Measurements from ENCODE around the gene ZFP28. TPM values are rescaled to one million over a fixed set of nuclear protein-coding genes. Genes with fewer than 3 reads are reported as not detected.

The ZFP28 gene
- total RNA-seq, 1 donor from 2014 or later, result 7.1 TPM

- TF ChIP-seq POLR2AphosphoS5 (IDR thresholded peaks at IDR 0.05; ENCODE audit: insufficient read depth in 1 of 2, low read depth in 1 of 2) (no peak), POLR2A (IDR thresholded peaks at IDR 0.05) (no peak), CTCF (IDR thresholded peaks at IDR 0.05) (no peak)
- Histone ChIP-seq H3K36me3 (peaks cover 10 to 73% of the 10 kb centered on the region in 2 donors), H3K27ac (no peak overlapping the region), H3K9me3 (peaks cover 79% of the 10 kb centered on the region), H3K27me3 (no peaks in the 10 kb centered on the region), H3K4me3 (no peak overlapping the region), H3K4me1 (no peaks in the 10 kb centered on the region)
- intact Hi-C loops (cut with DNase I), result no loop called here
- DNase-seq (ENCODE audit: extremely low spot score in 2 of 2), result no peak
These were observed 15.6 kb downstream of the ZFP28 start for GRCh38 chr19:56554272-56554869.

DNA sequence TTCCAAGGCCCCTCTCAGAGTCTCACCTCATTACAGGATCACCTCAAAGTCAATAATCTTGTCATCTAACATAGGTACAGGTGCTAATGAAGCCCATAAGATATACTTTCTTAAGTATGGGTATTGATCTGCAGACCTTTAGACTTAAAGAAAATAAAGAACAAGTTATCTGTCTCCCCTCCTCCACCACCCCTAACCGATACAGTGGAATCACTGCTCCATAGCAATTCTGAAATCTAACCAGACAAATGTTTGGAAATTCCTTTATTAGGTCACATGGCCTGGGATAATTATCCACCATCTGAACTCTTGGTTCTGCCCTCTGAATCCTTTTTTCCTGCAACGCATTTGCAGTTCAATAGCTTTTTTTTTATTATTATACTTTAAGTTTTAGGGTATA, 24.0 kb downstream of the ZFP28 start:
- DNase-seq (ENCODE audit: extremely low spot score in 2 of 2), result no peak
- H3K27me3 ChIP-seq, result no peaks in the 10 kb centered on the region
- TF ChIP-seq POLR2A (IDR thresholded peaks at IDR 0.05), result no peak
- no peak for TF ChIP-seq POLR2AphosphoS5 (IDR thresholded peaks at IDR 0.05; ENCODE audit: insufficient read depth in 1 of 2, low read depth in 1 of 2)
- no peak for TF ChIP-seq CTCF (IDR thresholded peaks at IDR 0.05)
- H3K36me3 ChIP-seq, result peaks cover 0 to 21% of the 10 kb centered on the region in 2 donors
- H3K4me1 ChIP-seq, result peaks cover 9% of the 10 kb centered on the region
- intact Hi-C loops (cut with DNase I), result loop anchor here (10.0 kb wide), 1 partner anchor 88 kb away; the partner anchor contains the start of gene ZNF667
- no peak overlapping the region for H3K4me3 ChIP-seq
- peaks cover 54% of the 10 kb centered on the region for H3K9me3 ChIP-seq
- H3K27ac ChIP-seq, result no peak overlapping the region

- no peak for DNase-seq (ENCODE audit: extremely low spot score in 2 of 2)
- peak overlapping the region; percentile 61 for H3K27ac ChIP-seq
- peak overlapping the region; percentile 77 to 90 for H3K4me3 ChIP-seq
- peaks cover 17% of the 10 kb centered on the region for H3K4me1 ChIP-seq
- peaks cover 34% of the 10 kb centered on the region for H3K9me3 ChIP-seq
- H3K27me3 ChIP-seq, result no peaks in the 10 kb centered on the region
- H3K36me3 ChIP-seq, result peaks cover 5 to 55% of the 10 kb centered on the region in 2 donors
- TF ChIP-seq POLR2A (IDR thresholded peaks at IDR 0.05), result no peak
- TF ChIP-seq POLR2AphosphoS5 (IDR thresholded peaks at IDR 0.05; ENCODE audit: insufficient read depth in 1 of 2, low read depth in 1 of 2), result no peak
- no peak for TF ChIP-seq CTCF (IDR thresholded peaks at IDR 0.05)
- intact Hi-C loops (cut with DNase I), result loop anchor here (10.0 kb wide), 1 partner anchor 92 kb away; the partner anchor contains the start of gene ZNF667
These were observed 28.1 kb downstream of the ZFP28 start for GRCh38 chr19:56566904-56567273.

DNA sequence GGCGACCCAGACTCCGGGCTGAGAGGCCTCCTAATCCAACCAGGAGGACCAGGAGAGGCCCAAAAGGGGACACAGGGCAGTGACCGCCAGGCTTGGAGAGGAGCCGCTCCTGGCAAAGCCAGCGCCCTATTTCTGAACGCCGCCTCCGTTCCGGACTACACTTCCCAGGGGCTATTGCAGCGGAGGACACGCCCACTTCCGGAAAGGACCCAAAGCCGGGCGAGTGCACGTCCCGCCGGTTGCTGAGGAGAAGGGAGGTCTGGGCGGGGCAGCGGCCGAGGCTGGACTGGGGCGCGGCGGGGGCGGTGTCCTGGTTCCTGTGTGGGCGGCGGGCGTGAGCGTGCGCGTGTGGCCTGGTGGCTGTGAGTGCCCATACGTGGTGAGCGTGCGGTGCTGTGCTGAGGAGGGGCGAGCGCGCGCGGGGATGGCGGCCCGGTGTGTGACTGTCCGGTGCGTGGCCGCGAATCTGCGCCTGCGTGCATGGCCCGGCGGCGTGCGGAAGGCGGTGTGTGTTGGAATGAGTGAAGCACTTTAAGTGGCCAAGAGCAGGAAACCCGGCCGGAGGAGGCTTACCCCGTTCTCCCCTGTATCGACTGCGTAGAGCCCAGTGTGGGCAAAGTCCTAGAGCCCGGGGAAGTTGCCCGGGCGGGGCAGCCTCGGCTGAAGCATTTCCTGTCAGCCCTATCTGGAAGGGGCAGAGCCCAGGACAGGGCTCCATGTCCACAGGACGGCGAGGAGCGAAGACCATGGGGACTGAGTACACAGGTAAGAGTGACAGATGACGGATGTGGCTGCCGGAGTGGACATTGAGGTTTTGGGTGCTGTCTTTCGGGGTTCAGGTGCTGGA, 28.7 kb downstream of the ZFP28 start, which contains the start of gene ZNF470:
Gene ZNF470, plus strand, starts transcription at position 195 of the 847 bp plus-strand sequence. CDS start 2,844 bp downstream, outside the sequence.
- H3K27ac ChIP-seq, result peak within 1 kb of the TSS; percentile 61
- intact Hi-C loops (cut with DNase I), result loop anchor here (10.0 kb wide), 1 partner anchor 93 kb away; the partner anchor contains the start of gene ZNF667
- no peaks in the 10 kb centered on the region for H3K27me3 ChIP-seq
- TF ChIP-seq POLR2A (IDR thresholded peaks at IDR 0.05), result no peak
- TF ChIP-seq CTCF (IDR thresholded peaks at IDR 0.05), result no peak
- peak; percentile 82 to 95 for TF ChIP-seq POLR2AphosphoS5 (IDR thresholded peaks at IDR 0.05; ENCODE audit: insufficient read depth in 1 of 2, low read depth in 1 of 2)
- DNase-seq (ENCODE audit: extremely low spot score in 2 of 2), result peak in 1 of 2 donors; percentile 92
- H3K4me1 ChIP-seq, result peaks cover 17% of the 10 kb centered on the region
- peaks cover 31% of the 10 kb centered on the region for H3K9me3 ChIP-seq
- H3K36me3 ChIP-seq, result peaks cover 5 to 54% of the 10 kb centered on the region in 2 donors
- H3K4me3 ChIP-seq, result peak within 1 kb of the TSS; percentile 77 to 90
